ENCODE measurements around the gene SZRD1.

- TF ChIP-seq CTCF (IDR thresholded peaks at IDR 0.05) (no peak), POLR2AphosphoS5 (IDR thresholded peaks at IDR 0.05) (no peak), POLR2A (IDR thresholded peaks at IDR 0.05) (no peak)
These were observed 75.2 kb downstream of the SZRD1 start for GRCh38 chr1:16442265-16442664.
